Esophagus squamous epithelium (tissue), 4 donors: ENCODE data around the gene C1orf198.

Experiments
- CTCF ChIP-seq, 6 experiments: fragments of 450-650 bp in 4 of 6; fragments of 200-600 bp in 2 of 6; sonication (generic) in 2 of 6; IDR thresholded peaks; one replicate each; pipeline ENCODE4 v1.5.1; 2016 to 2019; ENCODE audit warnings: antibody characterized with exemption in 6 of 6, mild to moderate bottlenecking in 4 of 6, moderate library complexity in 4 of 6
- POLR2A ChIP-seq, 4 donors: fragments of 450-650 bp; IDR thresholded peaks; one replicate each; pipeline ENCODE4 v1.6.1; 2017; ENCODE audit warnings: antibody characterized with exemption in 4 of 4, mild to moderate bottlenecking in 4 of 4, moderate library complexity in 3 of 4

GRCh38 chr1:230823426-230823825, 44.9 kb downstream of the C1orf198 start:
- TF ChIP-seq CTCF (IDR thresholded peaks at IDR 0.05) = no peak
- TF ChIP-seq POLR2A (IDR thresholded peaks at IDR 0.05) = no peak
